GM19395 (cell line): ENCODE measurements around the gene CRHR2.
"Not testable (repeated sequence)": the region's sequence is repeated elsewhere in the genome, so short reads cannot be mapped to it uniquely, and the experiment has no call there.

ENCODE experiments used
- ATAC-seq: cut with Tn5 transposase; IDR thresholded peaks from one replicate; pipeline ENCODE4 v1.9.1; 2021; ENCODE audit warnings: mild to moderate bottlenecking, moderate library complexity; ENCODE audit not compliant: unreplicated experiment

Gene CRHR2

DNA sequence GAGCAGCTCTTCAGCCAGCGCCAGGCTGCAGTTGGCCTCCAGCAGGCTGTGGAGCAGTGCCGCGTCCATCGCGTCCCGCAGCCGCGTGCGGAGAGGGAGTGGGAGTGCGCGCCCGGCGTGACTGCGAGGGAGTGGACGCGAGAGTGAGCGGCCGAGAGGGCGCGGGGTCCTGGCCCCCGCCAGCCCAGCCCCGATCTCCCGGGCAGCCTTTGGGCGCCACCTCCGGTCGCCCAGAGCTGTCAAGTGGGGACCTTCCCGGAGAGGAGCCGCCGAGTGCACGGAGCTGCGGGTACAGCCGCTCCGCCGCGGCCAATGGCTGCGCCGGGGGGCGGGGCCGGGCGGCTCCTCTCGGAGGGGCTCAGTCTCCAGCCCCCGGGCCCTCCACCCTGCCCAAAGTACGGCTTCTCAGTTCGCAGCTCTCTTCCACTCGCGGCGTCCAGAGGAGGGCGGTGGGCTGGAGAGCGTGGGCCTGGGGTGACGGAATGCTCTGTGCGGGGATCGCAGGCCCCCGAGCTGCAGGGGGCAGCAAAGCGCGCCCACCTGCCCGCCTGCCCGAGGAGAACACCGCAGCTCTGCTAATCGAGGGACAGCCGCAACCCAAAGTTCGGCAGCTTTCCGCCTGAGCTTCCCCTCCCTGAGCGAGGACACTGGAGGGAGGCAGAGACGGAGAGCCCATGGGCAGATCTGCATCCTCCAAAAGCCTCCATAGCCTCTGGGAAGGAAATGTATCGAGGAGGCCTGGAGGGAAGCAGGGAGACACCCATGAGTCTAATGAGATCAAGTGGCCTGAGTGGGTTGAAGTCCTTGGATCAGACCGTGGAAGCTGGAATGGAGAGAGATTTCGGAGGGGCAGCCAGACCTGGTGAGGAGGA, at the start of gene CRHR2:
CRHR2 (minus strand) TSS at position 245 of the 872 bp plus-strand sequence; CDS start at position 69, 176 bp downstream.
- no peak for ATAC-seq

DNA sequence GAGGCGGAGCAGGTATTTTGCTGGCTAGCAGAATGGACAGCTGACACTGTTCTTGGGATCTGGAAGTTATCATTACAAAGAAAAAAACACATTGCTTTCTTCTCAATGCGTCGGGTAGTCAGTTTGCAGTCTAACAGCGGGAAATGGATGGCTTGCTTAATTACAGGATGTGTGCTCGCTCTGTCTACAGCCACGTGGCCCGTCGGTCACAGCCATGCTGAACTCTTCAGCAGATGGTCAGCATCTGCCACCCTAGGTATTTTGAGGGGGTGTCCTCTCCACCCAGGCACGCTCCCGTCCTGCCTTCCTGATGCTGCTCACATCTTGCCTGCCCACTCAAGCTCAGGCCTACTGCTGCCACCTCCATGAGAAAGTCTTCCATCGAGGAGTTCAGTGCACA, 49.3 kb upstream of the CRHR2 start:
- ATAC-seq = no peak

DNA sequence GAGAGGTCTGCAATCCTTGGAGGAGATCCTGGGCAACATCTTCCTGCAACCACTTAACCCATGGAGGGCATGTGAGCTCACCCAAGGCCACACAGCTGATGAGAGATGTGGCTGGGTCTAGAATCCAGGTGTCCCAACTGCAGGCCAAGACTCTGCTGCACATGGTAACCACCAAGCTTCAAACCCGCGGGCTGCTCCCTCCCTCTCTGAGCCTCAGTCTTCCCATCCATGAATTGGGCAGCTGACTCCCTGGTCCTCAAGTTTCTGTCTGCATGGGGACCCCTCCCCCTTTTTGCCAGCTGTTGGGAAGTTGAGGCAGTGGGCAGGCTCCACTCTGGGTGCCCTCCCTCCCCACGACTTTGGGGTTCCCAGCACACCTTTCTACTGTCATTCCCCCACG, 48.7 kb upstream of the CRHR2 start:
- ATAC-seq = no peak

DNA sequence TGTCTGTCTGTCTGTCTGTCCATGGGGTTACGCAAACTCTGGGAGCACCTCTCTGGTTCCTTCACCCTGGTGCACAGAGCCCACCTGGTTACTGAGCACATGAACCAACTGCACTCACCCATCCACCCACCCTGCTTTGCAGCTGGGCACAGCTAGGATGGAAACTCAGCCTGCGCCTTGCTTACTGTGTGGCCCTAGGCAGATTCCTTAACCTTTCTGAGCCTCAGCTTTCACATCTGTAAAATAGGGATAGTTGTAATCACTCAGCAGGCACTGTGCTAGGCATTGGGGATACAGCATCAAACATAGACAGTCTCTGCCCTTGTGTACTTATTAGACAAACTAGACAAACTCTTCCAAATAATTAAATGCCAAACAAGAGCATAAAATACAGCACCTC, 47.8 kb upstream of the CRHR2 start:
- ATAC-seq = no peak

GRCh38 chr7:30729642-30730041, 47.4 kb upstream of the CRHR2 start:
- no peak for ATAC-seq

DNA sequence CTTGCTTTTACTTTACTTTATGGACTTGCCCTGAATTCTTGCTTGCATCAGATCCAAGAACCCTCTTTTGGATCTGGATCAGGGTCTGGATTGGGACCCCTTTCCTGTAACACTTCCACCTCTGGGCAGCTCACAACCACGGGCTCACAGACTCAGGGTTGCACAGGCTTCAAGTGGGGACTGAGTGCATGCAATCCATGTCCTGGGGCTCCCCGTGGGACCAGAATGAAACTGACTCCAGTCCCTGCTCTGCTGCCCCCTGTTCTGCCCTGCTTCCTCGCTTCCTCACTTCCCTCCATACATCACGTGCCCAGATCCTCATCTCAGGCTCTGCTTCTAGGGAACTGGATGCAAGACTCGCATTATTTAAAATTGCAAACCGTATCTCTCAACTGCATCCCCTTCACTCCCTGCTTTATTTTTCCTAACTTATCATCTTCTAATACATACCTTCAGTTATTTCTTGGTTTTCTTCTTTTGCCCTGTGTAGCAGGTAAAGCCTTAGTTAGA, 46.4 kb upstream of the CRHR2 start:
- ATAC-seq = no peak

DNA sequence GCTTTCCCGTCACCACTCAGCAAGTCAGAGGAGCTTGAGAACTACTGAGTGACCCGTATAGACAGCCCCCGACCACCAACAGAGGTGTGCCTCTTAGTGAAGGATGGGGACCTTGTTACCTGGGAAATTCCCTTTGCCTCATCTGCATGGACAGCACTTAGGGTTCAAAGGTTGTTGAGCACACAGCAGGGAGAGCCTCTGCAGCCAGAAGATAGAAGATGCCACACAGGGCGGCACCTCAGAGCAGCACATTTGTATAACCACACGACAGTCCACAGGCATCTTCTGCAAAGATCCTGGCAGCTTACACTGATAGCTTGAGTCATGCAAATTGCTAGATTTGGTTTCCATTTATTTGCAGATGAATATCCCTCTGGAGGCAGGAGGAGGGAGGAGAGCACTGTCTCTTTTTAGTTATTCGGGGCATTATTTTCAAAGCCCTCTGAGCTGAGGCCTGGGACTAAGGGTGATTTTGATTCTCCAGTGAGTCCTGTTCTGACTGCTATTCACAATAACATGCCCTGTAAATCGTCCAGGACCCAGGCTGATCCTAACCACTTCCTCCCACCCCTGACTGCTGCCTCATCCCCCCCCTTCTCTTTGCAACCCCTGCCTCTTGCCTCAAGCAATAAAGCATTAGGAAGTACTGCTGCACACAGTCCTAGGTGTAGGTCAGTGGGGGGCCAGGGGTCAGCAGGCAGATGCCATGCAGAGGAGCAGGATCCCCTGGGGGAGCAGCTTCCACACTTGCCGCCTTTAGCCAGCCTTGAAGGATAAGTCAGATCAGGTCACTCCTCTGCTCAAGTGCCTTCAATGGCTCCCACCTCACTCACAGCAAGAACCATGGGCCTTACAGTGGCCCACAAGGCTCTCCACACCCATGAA, 45.0 kb upstream of the CRHR2 start:
- no peak for ATAC-seq

- ATAC-seq = no peak
Observed at GRCh38 chr7:30726296-30727006, 44.2 kb upstream of the CRHR2 start.

- ATAC-seq = no peak
Observed at GRCh38 chr7:30723776-30724175, 41.5 kb upstream of the CRHR2 start.

DNA sequence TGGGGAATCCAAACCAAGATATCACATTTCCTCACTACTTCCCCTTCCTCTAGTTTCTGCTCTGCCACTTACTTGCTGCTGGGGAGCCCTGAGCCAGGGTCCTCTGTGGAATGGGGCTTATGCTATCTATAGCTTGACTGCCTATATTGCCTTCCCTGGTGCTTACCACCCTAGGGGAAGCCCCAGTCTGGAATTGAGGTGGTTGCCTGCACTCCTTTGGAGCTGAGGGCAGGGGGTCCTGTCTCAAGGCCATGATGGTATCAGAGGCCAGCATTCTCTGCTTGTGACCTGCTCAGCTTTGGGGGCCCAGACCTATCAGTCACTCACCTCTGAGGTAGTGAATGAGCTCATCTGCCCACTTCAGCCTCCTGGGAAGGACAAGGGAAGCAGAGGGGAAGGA, 40.4 kb upstream of the CRHR2 start:
- ATAC-seq = no peak

- ATAC-seq = no peak
Observed at GRCh38 chr7:30722187-30722586, 39.9 kb upstream of the CRHR2 start.

GRCh38 chr7:30721211-30721610, 39.0 kb upstream of the CRHR2 start:
- no peak for ATAC-seq

GRCh38 chr7:30719434-30719833, 37.2 kb upstream of the CRHR2 start:
- not testable (repeated sequence) for ATAC-seq

DNA sequence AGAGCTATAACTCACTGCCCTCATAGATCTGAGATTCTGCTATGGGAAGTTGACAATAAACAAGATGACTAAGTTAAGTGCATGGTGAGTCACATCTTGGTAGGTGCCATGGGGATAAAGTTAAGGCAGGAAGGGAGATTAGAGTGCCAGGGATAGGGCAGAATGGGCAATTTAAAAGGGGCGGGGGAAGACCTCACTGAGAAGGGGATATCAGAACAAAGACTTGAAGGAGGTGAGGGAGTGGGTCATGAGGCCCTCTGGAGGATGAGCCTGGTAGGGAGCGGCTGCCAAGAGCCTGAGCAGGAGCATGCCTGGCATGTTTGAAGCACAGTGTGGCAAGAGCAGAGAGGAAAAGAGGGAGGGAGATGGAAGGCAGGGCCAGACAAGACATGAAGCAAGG, 34.9 kb upstream of the CRHR2 start:
- no peak for ATAC-seq

DNA sequence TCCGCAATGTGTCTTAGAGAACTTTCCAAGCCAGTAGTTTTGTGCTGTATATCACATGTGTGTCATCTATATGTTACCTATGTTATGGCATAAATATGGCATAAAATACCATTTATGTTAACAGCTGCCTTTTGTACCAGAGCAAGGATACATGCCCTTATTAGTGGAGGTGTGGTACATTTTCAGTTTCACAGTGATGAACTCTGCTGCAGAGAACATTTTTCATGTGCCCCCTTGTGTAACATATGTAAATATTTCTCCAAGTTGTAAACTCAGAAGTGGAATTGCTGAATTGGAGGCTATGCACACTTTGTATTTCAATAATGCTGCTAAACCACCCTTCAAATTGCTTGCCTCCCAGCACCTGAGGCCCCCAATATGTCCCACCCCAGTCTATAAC, 31.9 kb upstream of the CRHR2 start:
- ATAC-seq = no peak

- ATAC-seq = no peak
Observed at GRCh38 chr7:30713392-30713791, 31.1 kb upstream of the CRHR2 start.

DNA sequence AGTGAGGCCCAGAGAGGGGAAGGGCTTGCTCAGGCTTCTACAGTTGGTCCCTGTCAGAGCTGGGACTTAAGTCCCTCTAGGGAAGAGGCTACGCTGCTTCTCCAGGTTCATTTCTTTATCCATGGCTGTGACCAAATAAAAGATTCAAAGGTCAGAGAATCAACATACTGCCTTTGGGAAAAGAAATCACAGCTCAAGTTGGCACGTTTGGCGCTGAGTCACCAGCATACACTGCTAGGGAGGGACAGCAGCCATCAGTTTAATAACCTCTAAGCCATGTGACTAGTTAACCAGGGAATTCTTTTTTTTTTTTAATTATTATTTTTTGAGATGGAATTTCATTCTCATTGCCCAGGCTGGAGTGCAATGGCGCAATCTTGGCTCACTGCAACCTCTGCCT, 28.4 kb upstream of the CRHR2 start:
- no peak for ATAC-seq

- no peak for ATAC-seq
Observed at GRCh38 chr7:30709549-30709948, 27.3 kb upstream of the CRHR2 start.

DNA sequence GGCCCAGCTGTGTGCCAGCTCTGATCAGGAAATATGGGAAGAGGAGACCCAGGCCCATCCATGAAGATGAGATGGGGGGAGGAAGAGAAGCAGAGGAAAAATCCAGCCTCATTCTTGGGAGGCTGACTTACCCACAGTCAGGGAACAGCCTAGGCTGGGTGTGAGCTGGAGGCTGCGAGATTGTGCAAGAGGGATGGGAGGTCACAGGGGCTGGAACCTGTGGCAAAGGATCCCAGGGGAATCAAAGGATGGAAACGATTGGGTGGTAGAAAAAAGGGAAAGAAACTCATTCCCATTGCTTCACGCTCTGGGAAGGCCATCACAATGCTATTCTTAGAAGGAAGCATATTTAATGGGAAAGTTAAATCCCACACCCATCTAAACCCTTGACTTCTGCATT, 26.7 kb upstream of the CRHR2 start:
- ATAC-seq = no peak

GRCh38 chr7:30708412-30708811, 26.2 kb upstream of the CRHR2 start:
- ATAC-seq = no peak
